ENCODE results near the gene TSPAN12. TPM values are rescaled to one million over a fixed set of nuclear protein-coding genes. Genes with fewer than 3 reads are reported as not detected.

Gene TSPAN12
- polyA plus RNA-seq, 1 experiment = 6.9 TPM

DNA sequence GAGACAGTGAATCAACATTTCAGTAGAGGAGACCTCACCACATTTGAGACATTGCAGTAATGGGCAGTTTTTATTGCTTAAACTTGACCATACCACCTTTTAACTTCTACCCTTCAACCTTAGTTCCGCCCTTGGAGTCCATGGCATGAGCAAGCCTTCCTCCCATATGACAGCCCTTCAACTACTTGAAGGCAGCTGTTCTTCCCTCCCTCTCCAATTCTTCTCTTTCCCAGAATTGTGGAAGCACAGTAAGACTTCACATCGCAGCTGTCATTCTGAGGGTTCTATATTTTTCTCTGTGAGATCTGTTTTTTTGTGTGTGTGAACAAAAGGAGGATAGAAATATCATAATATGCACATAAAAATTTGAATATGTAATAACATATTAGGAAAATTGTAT, 2.2 kb upstream of the TSPAN12 start:
- ChIA-PET CTCF (no interaction called here), POLR2A (no interaction called here)
- H3K4me3 ChIP-seq (ENCODE audit: low read depth, low read length) = no peak overlapping the region
- peaks cover 2% of the 10 kb centered on the region for H3K27me3 ChIP-seq (ENCODE audit: control insufficient read depth, insufficient read depth, low read length)
- no peak for DNase-seq (ENCODE audit: low read depth, low spot score)
- H3K9me3 ChIP-seq (ENCODE audit: control insufficient read depth, insufficient read depth, low read length) = no peaks in the 10 kb centered on the region
- TF ChIP-seq, protein P1, sequence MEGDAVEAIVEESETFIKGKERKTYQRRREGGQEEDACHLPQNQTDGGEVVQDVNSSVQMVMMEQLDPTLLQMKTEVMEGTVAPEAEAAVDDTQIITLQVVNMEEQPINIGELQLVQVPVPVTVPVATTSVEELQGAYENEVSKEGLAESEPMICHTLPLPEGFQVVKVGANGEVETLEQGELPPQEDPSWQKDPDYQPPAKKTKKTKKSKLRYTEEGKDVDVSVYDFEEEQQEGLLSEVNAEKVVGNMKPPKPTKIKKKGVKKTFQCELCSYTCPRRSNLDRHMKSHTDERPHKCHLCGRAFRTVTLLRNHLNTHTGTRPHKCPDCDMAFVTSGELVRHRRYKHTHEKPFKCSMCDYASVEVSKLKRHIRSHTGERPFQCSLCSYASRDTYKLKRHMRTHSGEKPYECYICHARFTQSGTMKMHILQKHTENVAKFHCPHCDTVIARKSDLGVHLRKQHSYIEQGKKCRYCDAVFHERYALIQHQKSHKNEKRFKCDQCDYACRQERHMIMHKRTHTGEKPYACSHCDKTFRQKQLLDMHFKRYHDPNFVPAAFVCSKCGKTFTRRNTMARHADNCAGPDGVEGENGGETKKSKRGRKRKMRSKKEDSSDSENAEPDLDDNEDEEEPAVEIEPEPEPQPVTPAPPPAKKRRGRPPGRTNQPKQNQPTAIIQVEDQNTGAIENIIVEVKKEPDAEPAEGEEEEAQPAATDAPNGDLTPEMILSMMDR (IDR thresholded peaks at IDR 0.05; ENCODE audit: low read depth, low read length) = no peak
- H3K27ac ChIP-seq (ENCODE audit: low read depth, low read length) = no peak overlapping the region

GRCh38 chr7:120859459-120859858, 1.5 kb upstream of the TSPAN12 start:
- H3K4me3 ChIP-seq (ENCODE audit: low read depth, low read length) = no peak overlapping the region
- H3K27ac ChIP-seq (ENCODE audit: low read depth, low read length) = no peak overlapping the region
- TF ChIP-seq, protein P1 (IDR thresholded peaks at IDR 0.05; ENCODE audit: low read depth, low read length) = no peak
- no peaks in the 10 kb centered on the region for H3K9me3 ChIP-seq (ENCODE audit: control insufficient read depth, insufficient read depth, low read length)
- ChIA-PET CTCF (no interaction called here), POLR2A (no interaction called here)
- DNase-seq (ENCODE audit: low read depth, low spot score) = no peak
- H3K27me3 ChIP-seq (ENCODE audit: control insufficient read depth, insufficient read depth, low read length) = peaks cover 2% of the 10 kb centered on the region

GRCh38 chr7:120856621-120857352, 1.2 kb downstream of the TSPAN12 start:
- H3K27me3 ChIP-seq (ENCODE audit: control insufficient read depth, insufficient read depth, low read length) = no peaks in the 10 kb centered on the region
- peak overlapping the region; percentile 71 for H3K4me3 ChIP-seq (ENCODE audit: low read depth, low read length)
- TF ChIP-seq, protein P1 (IDR thresholded peaks at IDR 0.05; ENCODE audit: low read depth, low read length) = no peak; the same call in 1 of the 2 replicates
- DNase-seq (ENCODE audit: low read depth, low spot score) = no peak
- no peak overlapping the region for H3K27ac ChIP-seq (ENCODE audit: low read depth, low read length)
- no peaks in the 10 kb centered on the region for H3K9me3 ChIP-seq (ENCODE audit: control insufficient read depth, insufficient read depth, low read length)
- ChIA-PET POLR2A (no interaction called here), CTCF (interaction anchor here (0.6 to 4.5 kb wide), 6 partner anchors 9 to 132 kb away, joined by 3 to 19 read pairs (median 4); no protein-coding TSS in a partner anchor)

- Histone ChIP-seq H3K27me3 (ENCODE audit: control insufficient read depth, insufficient read depth, low read length) (no peaks in the 10 kb centered on the region), H3K9me3 (ENCODE audit: control insufficient read depth, insufficient read depth, low read length) (no peaks in the 10 kb centered on the region), H3K27ac (ENCODE audit: low read depth, low read length) (no peak overlapping the region), H3K4me3 (ENCODE audit: low read depth, low read length) (peak overlapping the region; percentile 71)
- ChIA-PET POLR2A (no interaction called here), CTCF (interaction anchor here (1.5 to 4.5 kb wide), 4 partner anchors 8 to 131 kb away, joined by 3 to 19 read pairs (median 11); no protein-coding TSS in a partner anchor)
- DNase-seq (ENCODE audit: low read depth, low spot score) = no peak
- TF ChIP-seq, protein P1 (IDR thresholded peaks at IDR 0.05; ENCODE audit: low read depth, low read length) = no peak
Measured at GRCh38 chr7:120856198-120856597, 1.7 kb downstream of the TSPAN12 start.

- H3K9me3 ChIP-seq (ENCODE audit: control insufficient read depth, insufficient read depth, low read length) = no peaks in the 10 kb centered on the region
- ChIA-PET CTCF (interaction anchor here (1.6 kb wide), 1 partner anchor 39 kb away, joined by 5 read pairs; no protein-coding TSS in a partner anchor), POLR2A (no interaction called here)
- TF ChIP-seq, protein P1 (IDR thresholded peaks at IDR 0.05; ENCODE audit: low read depth, low read length) = no peak
- H3K4me3 ChIP-seq (ENCODE audit: low read depth, low read length) = no peak overlapping the region
- no peak overlapping the region for H3K27ac ChIP-seq (ENCODE audit: low read depth, low read length)
- H3K27me3 ChIP-seq (ENCODE audit: control insufficient read depth, insufficient read depth, low read length) = no peaks in the 10 kb centered on the region
- no peak for DNase-seq (ENCODE audit: low read depth, low spot score)
Measured at GRCh38 chr7:120852700-120853099, 5.2 kb downstream of the TSPAN12 start.
